Muscle of leg (tissue), 11 donors: ENCODE measurements around the gene LSM14B. TPM values are rescaled to one million over a fixed set of nuclear protein-coding genes. Genes with fewer than 3 reads are reported as not detected.
A peak's percentile ranks its signal among the peaks of the same experiment; 100 is the strongest.
"Not testable (repeated sequence)": the region's sequence is repeated elsewhere in the genome, so short reads cannot be mapped to it uniquely, and the experiment has no call there.

Experiments used
- DNase-seq: peaks from one replicate; pipeline ENCODE4 v3.0.0; 2013
- H3K27ac ChIP-seq: one replicate; pipeline ENCODE4 v1.5.1; 2013; ENCODE audit warnings: mild to moderate bottlenecking, low read length, control low read depth
- H3K27me3 ChIP-seq: one replicate; pipeline ENCODE4 v1.6.1; 2013; ENCODE audit warnings: low read length; ENCODE audit not compliant: control insufficient read depth, insufficient read depth
- H3K36me3 ChIP-seq: one replicate; pipeline ENCODE4 v1.6.1; 2013; ENCODE audit warnings: low read length; ENCODE audit not compliant: control insufficient read depth, insufficient read depth
- H3K4me1 ChIP-seq: one replicate; pipeline ENCODE4 v1.6.1; 2013; ENCODE audit warnings: low read length; ENCODE audit not compliant: control insufficient read depth, insufficient read depth
- H3K4me3 ChIP-seq: one replicate; pipeline ENCODE4 v1.5.1; 2013; ENCODE audit warnings: low read length, control low read depth
- H3K9me3 ChIP-seq: replicated peaks from 2 replicates; pipeline ENCODE4 v1.6.1; 2013; ENCODE audit warnings: low read depth, low read length; ENCODE audit not compliant: control insufficient read depth
- WGBS: methylation state at CpG from one replicate; pipeline ENCODE4 v1.1.5; 2013; ENCODE audit warnings: missing lambda C conversion rate; ENCODE audit not compliant: insufficient coverage; 5-methylcytosine and 5-hydroxymethylcytosine counted together
- polyA plus RNA-seq, 8 donors: library from polyadenylated mRNA; unstranded; fragments of 120-200 nt; gene quantifications; one replicate each; pipeline versions ENCODE4 v1.2.1 to v1.2.3, GENCODE V29; 2013; ENCODE audit warnings: inconsistent platforms in 1 of 8, low replicate concordance in 1 of 8; ENCODE audit not compliant: insufficient read length in 8 of 8, insufficient read depth in 1 of 8
- total RNA-seq: library from RNA; stranded (reverse); fragments of 120-200 nt; gene quantifications from one replicate; pipeline ENCODE4 v1.2.4, GENCODE V29; 2013

LSM14B gene
- total and polyA plus RNA-seq, 9 donors = 57.1 to 83.1 (median 71.0) TPM

- Histone ChIP-seq H3K9me3 (peaks cover 20% of the 10 kb centered on the region), H3K27me3 (peaks cover 20% of the 10 kb centered on the region), H3K4me1 (no peaks in the 10 kb centered on the region), H3K27ac (no peak overlapping the region), H3K36me3 (no peaks in the 10 kb centered on the region), H3K4me3 (no peak overlapping the region)
- 93% methylated on average over 1 of the region's 6 CpGs for WGBS
- no peak for DNase-seq
Measured at GRCh38 chr20:62111148-62111547, 11.1 kb upstream of the LSM14B start.

- Histone ChIP-seq H3K4me1 (peaks cover 5% of the 10 kb centered on the region), H3K36me3 (no peaks in the 10 kb centered on the region), H3K4me3 (no peak overlapping the region), H3K27me3 (peaks cover 31% of the 10 kb centered on the region), H3K9me3 (peaks cover 17% of the 10 kb centered on the region), H3K27ac (no peak overlapping the region)
- no peak for DNase-seq
- 83% methylated on average over 1 of the region's 6 CpGs for WGBS
Measured at GRCh38 chr20:62112368-62112767, 9.9 kb upstream of the LSM14B start.

GRCh38 chr20:62114894-62115293 lies 7.4 kb upstream of the LSM14B start:
- H3K27me3 ChIP-seq = peaks cover 47% of the 10 kb centered on the region

GRCh38 chr20:62115800-62116407 lies 6.4 kb upstream of the LSM14B start:
- Histone ChIP-seq H3K4me1 (peaks cover 38% of the 10 kb centered on the region), H3K27me3 (peaks cover 47% of the 10 kb centered on the region)
- 86% methylated on average over 1 of the region's 7 CpGs for WGBS
- H3K9me3 ChIP-seq, H3K36me3 ChIP-seq, DNase-seq, H3K27ac ChIP-seq, H3K4me3 ChIP-seq: not testable (repeated sequence)

More at GRCh38 chr20:62114894-62115293, 7.4 kb upstream of the LSM14B start:
- 33% methylated on average over 8 of the region's 8 CpGs for WGBS
- H3K27ac ChIP-seq = no peak overlapping the region
- H3K4me1 ChIP-seq = peaks cover 28% of the 10 kb centered on the region
- H3K36me3 ChIP-seq = no peaks in the 10 kb centered on the region
- no peak overlapping the region for H3K4me3 ChIP-seq
- H3K9me3 ChIP-seq = peaks cover 4% of the 10 kb centered on the region
- DNase-seq = no peak

DNA sequence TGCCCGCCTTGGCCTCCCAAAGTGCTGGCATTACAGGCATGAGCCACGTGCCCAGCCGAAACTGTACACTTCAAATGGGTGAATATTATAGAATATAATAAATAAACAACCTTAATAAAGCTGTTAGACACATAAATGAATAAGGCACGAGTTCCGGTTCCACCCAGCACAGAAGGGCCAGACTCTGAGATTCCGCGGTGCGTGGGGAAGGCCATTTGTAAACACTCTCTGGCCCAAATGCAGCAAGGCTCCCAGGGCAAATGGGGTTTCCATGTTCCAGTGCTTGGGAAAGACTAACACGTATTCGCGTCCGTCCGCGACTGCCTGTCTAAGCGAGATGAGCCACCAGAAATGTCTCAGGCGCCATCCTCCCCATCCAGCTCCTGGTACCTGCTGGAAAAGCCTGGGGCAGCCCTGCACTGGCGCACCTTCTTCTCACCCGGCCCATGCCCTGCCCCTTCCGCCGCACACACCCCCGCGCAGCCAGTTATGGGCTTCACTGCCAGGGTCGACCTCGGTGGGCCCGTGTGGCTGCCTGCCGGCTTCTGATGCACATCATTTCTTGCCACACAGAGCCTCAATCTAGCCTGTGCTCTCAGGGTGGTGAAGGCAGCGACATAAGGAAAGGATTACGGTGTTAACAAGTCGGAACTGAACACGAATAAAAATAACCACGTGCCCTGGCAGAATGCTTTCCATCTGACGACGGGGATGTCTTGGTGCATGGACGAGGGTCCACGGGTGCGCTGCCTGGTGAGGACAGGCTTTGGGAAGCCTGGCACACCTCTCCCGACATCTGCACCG lies 5.5 kb upstream of the LSM14B start:
- WGBS = 75% methylated on average over 32 of the region's 38 CpGs
- no peak overlapping the region for H3K4me3 ChIP-seq
- H3K4me1 ChIP-seq = peaks cover 43% of the 10 kb centered on the region

GRCh38 chr20:62117362-62117646 lies 5.0 kb upstream of the LSM14B start:
- Histone ChIP-seq H3K4me1 (peaks cover 43% of the 10 kb centered on the region), H3K27ac (no peak overlapping the region), H3K36me3 (no peaks in the 10 kb centered on the region), H3K4me3 (no peak overlapping the region), H3K27me3 (peaks cover 47% of the 10 kb centered on the region), H3K9me3 (no peaks in the 10 kb centered on the region)
- 34% methylated on average over 6 of the region's 9 CpGs for WGBS
- no peak for DNase-seq

More for the DNA sequence above, 5.5 kb upstream of the LSM14B start:
- no peak for DNase-seq
- H3K36me3 ChIP-seq = no peaks in the 10 kb centered on the region
- peaks cover 47% of the 10 kb centered on the region for H3K27me3 ChIP-seq
- no peaks in the 10 kb centered on the region for H3K9me3 ChIP-seq
- no peak overlapping the region for H3K27ac ChIP-seq

DNA sequence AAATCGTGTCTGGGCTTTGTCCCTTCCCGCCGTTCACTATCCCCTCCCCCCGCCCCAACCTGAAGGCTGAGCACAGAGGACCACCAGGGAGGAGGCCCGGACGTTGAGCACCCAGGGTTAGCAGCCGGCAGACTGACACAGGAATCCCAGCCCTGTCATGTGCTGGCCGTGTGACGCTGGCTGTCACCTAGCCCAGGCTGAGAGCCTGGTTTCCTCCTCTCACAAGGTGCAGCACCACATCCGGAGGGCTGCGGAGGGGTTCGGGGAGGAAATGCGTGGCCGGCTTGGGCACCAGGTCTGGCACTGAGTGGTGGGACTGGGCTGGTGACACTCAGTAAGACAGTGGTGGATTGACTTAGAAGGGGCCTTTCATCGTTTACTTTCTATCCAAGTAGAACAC lies 4.6 kb upstream of the LSM14B start:
- Histone ChIP-seq H3K27me3 (peaks cover 45% of the 10 kb centered on the region), H3K27ac (no peak overlapping the region), H3K9me3 (no peaks in the 10 kb centered on the region), H3K36me3 (no peaks in the 10 kb centered on the region), H3K4me1 (peaks cover 43% of the 10 kb centered on the region), H3K4me3 (no peak overlapping the region)
- 37% methylated on average over 13 of the region's 15 CpGs for WGBS
- DNase-seq = no peak

DNA sequence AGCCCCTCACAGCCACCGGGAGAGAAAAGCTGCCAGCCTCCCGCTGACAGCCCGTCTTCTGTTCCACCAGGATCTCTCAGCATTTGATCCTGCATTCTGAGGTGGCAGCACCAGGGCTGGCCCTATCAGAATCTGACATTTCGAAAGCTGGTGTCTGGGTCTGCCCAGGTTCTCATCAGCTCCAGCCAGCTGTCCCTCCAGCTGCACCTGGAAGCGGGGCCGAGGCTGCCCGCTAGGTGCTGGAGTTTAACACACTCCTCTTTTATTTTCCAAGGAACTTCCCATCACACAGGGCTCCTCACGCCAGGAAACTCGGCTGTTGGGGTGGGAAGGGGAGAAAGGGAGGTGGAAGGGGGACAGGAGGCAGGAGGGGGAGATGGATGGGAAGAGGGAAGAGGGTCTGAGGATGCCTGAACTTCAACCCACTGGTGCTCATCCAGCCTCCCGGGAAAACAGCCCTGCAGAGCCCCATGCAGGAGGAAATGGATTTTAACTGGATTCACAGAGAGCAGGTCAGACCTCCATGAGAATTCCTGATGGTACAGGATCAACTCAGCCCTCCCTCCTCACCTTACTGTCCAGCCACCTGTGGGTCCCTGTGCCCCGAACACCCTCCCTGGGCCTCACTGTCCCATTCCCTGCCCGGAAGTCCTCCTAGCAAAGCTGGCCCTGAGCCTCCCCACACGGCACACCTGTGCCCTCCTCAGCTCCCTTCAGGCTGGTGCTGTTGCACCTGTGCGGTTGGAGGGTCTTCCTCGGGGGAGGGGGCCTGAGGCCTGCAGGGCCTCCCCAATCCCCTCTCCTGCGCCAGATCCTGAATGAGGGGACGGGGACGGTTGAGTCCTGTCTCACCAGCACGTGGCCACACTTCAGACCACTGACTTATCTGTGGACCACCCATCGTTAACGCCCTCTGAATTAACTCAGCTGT lies 3.9 kb upstream of the LSM14B start:
- Histone ChIP-seq H3K9me3 (no peaks in the 10 kb centered on the region), H3K36me3 (no peaks in the 10 kb centered on the region), H3K4me1 (peaks cover 45% of the 10 kb centered on the region), H3K27ac (peak overlapping the region; percentile 67), H3K4me3 (no peak overlapping the region), H3K27me3 (peaks cover 39% of the 10 kb centered on the region)
- WGBS = 50% methylated on average over 15 of the region's 21 CpGs
- DNase-seq = no peak

- no peaks in the 10 kb centered on the region for H3K9me3 ChIP-seq
- DNase-seq = peak; percentile 52
- H3K4me1 ChIP-seq = peaks cover 53% of the 10 kb centered on the region
- H3K4me3 ChIP-seq = no peak overlapping the region
- peaks cover 3% of the 10 kb centered on the region for H3K36me3 ChIP-seq
- WGBS = 57% methylated on average over 4 of the region's 5 CpGs
- peaks cover 38% of the 10 kb centered on the region for H3K27me3 ChIP-seq
- H3K27ac ChIP-seq = peak overlapping the region; percentile 95
Measured at GRCh38 chr20:62119115-62119514, 3.2 kb upstream of the LSM14B start.
